H1 (cell line): ENCODE measurements around the gene PTPRO. TPM values are rescaled to one million over a fixed set of nuclear protein-coding genes. Genes with fewer than 3 reads are reported as not detected.

Experiments used
- SIX5 ChIP-seq: IDR thresholded peaks from 2 replicates; pipeline ENCODE4 v1.6.1; 2011; ENCODE audit warnings: mild to moderate bottlenecking, low read depth, low read length
- polyA plus RNA-seq, 7 experiments: library from polyadenylated mRNA; depleted of rRNA in 3 of 7; stranded (reverse) in 5 of 7; unstranded in 2 of 7; fragments of >200 nt in 5 of 7; fragments of 200-250 nt in 2 of 7; gene quantifications; 1 replicate in 5 of 7; 2 replicates in 1 of 7; 4 replicates in 1 of 7; pipeline versions ENCODE4 v1.2.1 to v1.2.3, GENCODE V29; 2011 to 2013; ENCODE audit warnings: missing spikeins in 2 of 7, mixed read lengths in 2 of 7
- total RNA-seq: library from RNA; stranded (reverse); fragmentation: NEBNext Ultra II Directional; extraction: Animal tissue kit (Norgen Biotek cat#: 25700); gene quantifications from 2 replicates; pipeline ENCODE4 v1.2.1, GENCODE V29; 2021

PTPRO gene
- total and polyA plus RNA-seq, 2 of the 8 experiments (the other 6 are each of a cell fraction or from before 2014, with no cell fraction given), result 0.73 to 1.7 TPM

DNA sequence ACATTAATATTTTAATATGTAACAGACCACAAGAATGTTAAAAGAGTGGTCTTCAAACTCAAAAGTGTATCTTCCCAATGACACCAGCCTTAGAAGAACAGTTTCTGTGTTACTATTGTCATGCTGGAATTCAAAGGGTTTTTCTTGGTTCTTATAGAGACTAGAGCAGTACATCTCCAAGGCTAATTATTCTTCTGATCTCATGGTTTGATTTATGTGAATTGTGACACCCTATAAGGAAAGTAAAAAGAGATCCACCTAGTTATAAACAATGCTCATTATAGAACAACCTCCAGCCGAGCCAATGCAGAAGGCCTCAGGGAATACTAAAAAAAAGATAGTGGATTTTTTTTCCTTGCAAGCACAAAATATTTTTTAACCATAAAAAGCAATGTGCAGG lies 65.5 kb downstream of the PTPRO start (continued):
- no peak for TF ChIP-seq SIX5
